Retinal pigment epithelial cell (primary cell): Measurements from ENCODE around the gene RAD51C.

Experiments
- DNase-seq: peaks from one replicate; pipeline ENCODE4 v3.0.0-alpha.2; 2010; ENCODE audit warnings: low read depth
- H3K4me3 ChIP-seq: 2 replicates; pipeline ENCODE4 v1.5.1; 2011; ENCODE audit warnings: mild to moderate bottlenecking, low read length, control low read depth, moderate library complexity
- TF ChIP-seq, protein P1 (sequence below): conservative IDR thresholded peaks from 2 replicates; pipeline ENCODE4 v1.5.1; 2011; ENCODE audit warnings: low read depth, low read length, control low read depth, inconsistent platforms

Gene RAD51C

DNA sequence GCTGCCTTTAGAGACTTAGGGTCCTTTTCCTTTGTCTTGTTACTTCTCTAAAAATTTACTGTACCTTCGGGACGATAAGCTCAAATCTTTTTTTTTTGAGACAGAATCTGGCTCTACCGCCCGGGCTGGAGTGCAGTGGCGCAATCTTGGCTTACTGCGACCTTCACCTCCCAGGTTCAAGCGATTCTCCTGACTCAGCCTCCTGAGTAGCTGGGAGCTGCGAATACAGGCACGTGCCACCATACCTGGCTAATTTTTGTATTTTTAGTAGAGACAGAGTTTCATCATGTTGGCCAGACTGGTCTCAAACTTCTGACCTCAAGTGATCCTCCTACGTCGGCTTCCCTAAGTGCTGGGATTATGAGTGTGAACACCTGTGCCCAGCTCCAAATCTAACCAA lies 7.4 kb downstream of the RAD51C start:
- DNase-seq = no peak
- H3K4me3 ChIP-seq = no peak overlapping the region
- TF ChIP-seq, protein P1, sequence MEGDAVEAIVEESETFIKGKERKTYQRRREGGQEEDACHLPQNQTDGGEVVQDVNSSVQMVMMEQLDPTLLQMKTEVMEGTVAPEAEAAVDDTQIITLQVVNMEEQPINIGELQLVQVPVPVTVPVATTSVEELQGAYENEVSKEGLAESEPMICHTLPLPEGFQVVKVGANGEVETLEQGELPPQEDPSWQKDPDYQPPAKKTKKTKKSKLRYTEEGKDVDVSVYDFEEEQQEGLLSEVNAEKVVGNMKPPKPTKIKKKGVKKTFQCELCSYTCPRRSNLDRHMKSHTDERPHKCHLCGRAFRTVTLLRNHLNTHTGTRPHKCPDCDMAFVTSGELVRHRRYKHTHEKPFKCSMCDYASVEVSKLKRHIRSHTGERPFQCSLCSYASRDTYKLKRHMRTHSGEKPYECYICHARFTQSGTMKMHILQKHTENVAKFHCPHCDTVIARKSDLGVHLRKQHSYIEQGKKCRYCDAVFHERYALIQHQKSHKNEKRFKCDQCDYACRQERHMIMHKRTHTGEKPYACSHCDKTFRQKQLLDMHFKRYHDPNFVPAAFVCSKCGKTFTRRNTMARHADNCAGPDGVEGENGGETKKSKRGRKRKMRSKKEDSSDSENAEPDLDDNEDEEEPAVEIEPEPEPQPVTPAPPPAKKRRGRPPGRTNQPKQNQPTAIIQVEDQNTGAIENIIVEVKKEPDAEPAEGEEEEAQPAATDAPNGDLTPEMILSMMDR = no peak

DNA sequence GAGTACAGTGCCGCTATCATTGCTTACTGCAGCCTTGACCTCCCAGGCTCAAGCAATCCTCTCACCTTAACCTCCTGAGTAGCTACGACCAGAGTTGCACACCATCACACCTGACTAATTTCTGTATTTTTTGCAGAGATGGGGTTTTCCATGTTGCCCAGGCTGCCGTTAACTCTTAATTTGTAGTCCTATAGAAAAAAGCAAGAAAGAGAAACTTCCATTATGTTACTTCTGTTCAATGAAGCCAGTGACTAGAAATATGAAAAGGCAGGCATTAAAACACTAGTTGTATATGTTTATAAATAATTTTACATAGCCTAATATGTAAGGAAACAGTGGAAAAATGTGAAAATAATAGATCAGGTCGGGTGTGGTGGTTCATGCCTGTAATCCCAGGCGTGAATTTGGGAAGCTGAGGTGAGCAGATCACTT lies 9.7 kb downstream of the RAD51C start:
- H3K4me3 ChIP-seq = no peak overlapping the region
- TF ChIP-seq, protein P1 = no peak
- no peak for DNase-seq

DNA sequence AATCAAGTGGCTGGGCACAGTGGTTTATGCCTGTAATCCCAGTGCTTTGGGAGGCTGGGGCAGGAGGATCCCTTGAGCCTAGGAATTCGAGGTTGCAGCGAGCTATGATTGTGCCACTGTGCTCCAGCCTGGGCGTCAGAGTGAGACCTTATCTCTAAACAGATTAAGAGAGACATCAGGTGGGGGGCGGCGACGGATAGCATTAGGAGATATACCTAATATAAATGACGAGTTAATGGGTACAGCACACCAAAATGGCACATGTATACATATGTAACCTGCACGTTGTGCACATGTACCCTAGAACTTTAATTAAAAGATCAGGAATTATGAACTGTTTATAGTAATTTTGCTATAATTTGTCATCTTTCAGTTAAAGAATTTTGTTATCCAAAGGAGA lies 10.3 kb downstream of the RAD51C start:
- no peak overlapping the region for H3K4me3 ChIP-seq
- TF ChIP-seq, protein P1 = no peak
- DNase-seq = no peak

DNA sequence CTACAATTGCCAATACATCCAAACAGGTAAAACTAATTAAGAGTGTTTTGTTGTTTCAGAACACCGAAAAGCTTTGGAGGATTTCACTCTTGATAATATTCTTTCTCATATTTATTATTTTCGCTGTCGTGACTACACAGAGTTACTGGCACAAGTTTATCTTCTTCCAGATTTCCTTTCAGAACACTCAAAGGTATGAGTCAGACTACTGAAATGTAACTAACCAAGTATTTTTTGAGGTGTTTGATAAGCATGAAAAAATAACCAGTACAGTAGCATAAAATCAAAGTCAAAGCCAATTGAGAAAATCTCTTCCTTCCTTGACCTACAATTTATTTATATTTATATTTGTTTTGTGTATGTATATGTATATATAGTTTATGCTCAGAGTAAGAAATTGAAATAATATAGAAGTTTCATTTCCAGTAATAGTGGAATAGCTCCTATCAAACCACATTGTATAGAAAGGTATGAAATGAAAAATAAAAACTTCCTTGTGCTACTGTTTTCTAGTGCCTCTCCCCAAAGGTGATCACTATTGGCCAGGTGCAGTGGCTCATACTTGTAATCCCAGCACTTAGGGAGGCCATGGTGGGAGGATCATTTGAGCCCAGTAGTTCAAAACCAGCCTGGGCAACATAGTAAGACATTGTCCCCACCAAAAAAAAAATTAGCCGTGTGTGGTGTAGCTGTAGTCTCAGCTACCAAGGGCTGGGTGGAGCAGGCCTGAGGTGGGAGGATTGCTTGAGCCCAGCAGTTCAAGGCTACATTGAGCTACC lies 10.9 kb downstream of the RAD51C start:
- DNase-seq = no peak
- no peak overlapping the region for H3K4me3 ChIP-seq
- TF ChIP-seq, protein P1 = no peak

DNA sequence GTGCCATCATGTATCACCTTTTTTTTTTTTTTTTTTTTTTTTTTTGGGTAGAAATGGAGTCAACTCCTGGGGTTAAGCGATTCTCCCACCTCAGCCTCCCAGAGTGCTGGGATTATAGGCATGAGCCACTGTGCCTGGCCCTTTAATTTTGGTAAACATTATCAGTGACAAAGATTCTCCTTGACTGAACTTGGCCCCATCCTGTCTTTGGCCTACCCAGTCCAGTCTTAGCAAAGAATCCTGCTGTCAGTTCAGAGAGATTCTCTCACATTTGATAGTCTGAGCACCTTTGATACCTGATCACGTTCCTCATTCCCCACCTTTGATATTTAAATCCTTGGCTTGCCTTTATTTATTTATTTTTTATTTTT lies 11.5 kb downstream of the RAD51C start:
- no peak for DNase-seq
- no peak overlapping the region for H3K4me3 ChIP-seq
- TF ChIP-seq, protein P1 = no peak

DNA sequence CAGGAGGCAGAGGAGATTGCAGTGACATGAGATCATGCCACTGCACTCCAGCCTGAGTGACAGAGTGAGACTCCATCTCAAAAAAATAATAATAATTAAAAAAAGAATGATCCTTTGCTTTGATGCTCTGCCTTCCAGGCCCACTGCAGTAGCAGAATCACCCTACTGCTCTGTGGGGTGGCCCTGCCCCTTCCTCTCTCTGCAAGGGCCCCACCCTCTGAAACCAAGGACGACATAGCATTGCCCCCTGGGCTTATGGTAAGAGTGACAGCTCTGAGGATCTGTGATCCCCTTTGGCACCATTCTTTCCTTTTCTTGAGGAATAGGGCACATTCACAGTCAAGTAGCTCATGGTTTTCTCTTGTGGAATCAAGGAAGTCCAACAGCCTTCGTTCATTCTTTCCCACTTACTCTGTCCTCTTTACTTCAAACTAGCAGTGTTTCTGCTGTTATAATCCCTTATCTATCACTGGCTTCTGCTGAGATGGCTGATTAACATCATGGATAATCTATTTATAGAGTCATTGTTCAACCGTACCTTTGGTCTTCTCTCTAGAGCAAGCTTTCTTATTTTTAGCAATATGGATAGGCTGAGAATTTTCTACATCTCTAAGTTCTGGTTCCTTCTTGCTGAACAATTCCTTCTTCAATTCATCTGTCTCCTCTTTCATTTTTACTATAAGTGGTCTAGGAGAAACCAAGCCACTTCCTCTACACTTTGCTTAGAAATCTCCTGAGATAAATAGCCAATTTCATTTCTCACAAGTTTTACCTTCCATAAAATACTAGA lies 14.1 kb downstream of the RAD51C start:
- DNase-seq = no peak
- TF ChIP-seq, protein P1 = no peak
- H3K4me3 ChIP-seq = no peak overlapping the region
